Measurements from ENCODE around the gene PLCH1.

GRCh38 chr3:155441026-155441425, 303.8 kb downstream of the PLCH1 start:
- no peak for TF ChIP-seq CTCF (conservative IDR thresholded peaks at IDR 0.05)
- TF ChIP-seq ZFX (IDR thresholded peaks at IDR 0.05), result no peak

Measured in C4-2B (cell line).